Measurements from ENCODE around the gene HOXD8. TPM values are rescaled to one million over a fixed set of nuclear protein-coding genes. Genes with fewer than 3 reads are reported as not detected.

The HOXD8 gene
- total RNA-seq, 2 experiments from 2014 or later = not detected

DNA sequence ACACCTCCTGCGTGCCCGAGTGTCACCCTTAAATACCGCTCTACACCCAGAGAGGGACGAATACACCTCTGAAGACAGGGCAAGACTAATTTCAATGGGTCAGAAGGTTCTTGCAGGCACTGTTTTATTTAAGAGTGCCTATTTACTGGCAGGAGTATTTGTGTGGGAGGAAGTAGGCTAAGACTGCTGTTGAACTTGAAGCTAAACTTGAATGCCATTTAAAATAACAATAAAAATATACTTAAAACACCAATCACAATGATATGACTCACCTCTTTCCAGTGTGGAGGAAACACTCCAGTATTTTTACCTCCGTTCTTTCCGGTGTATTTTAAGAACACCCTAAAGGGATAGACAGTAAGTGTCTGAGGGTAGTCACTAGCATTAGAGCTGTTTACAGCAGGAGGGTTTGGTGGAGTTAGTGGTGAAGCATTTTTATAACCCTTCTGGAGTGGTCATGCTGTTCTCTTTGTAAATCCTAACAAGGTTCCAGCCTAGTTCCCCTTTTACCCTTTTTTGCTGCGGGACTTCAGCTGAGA is 49.3 kb downstream of the HOXD8 start:
- Mint-ChIP-seq H3K4me1 (peaks cover 20% of the 10 kb centered on the region), H3K27ac (no peak overlapping the region), H3K27me3 (peaks cover 96% of the 10 kb centered on the region), H3K4me3 (no peak overlapping the region), H3K36me3 (no peaks in the 10 kb centered on the region), H3K9me3 (no peaks in the 10 kb centered on the region)
- no peak for DNase-seq

- Mint-ChIP-seq H3K4me1 (peaks cover 7% of the 10 kb centered on the region), H3K27ac (no peak overlapping the region), H3K4me3 (no peak overlapping the region), H3K27me3 (peaks cover 95% of the 10 kb centered on the region), H3K36me3 (no peaks in the 10 kb centered on the region), H3K9me3 (no peaks in the 10 kb centered on the region)
- DNase-seq = no peak
These were observed 52.0 kb downstream of the HOXD8 start for GRCh38 chr2:176181551-176181950.

Other genes starting within 250 kb of the HOXD8 start
- 10 to 100 TPM; 35.7 to 42.1 TPM for gene LNPK, start 127.4 kb upstream of the HOXD8 start, total RNA-seq
- not detected for gene EVX2, start 45.7 kb upstream of the HOXD8 start, total RNA-seq
- gene HOXD13, start 37.0 kb upstream of the HOXD8 start, total RNA-seq = not detected
- gene HOXD12, start 29.9 kb upstream of the HOXD8 start, total RNA-seq = not detected
- not detected for gene HOXD11, start 22.4 kb upstream of the HOXD8 start, total RNA-seq
- gene HOXD10, start 12.9 kb upstream of the HOXD8 start, total RNA-seq = not detected
- not detected for gene HOXD9, start 7.0 kb upstream of the HOXD8 start, total RNA-seq
- not detected for gene HOXD4, start 21.8 kb downstream of the HOXD8 start, total RNA-seq
- not detected for gene HOXD3, start 27.6 kb downstream of the HOXD8 start, total RNA-seq
- gene HOXD1, start 59.0 kb downstream of the HOXD8 start, total RNA-seq = not detected
- 10 to 100 TPM; 28.8 to 30.0 TPM for gene MTX2, start 139.7 kb downstream of the HOXD8 start, total RNA-seq

Measured in activated naive CD8-positive, alpha-beta T cell treated with anti-CD3 and anti-CD28 coated beads for 36 hours (primary cell).